K562 treated with DMSO at 1 percent for 48 hours (cell line): ENCODE data around the gene HNRNPCL4. TPM values are rescaled to one million over a fixed set of nuclear protein-coding genes. Genes with fewer than 3 reads are reported as not detected.

Experiments
- total RNA-seq: library from RNA; unstranded; fragments of 300-600 nt; gene quantifications from 2 replicates; pipeline ENCODE4 v1.2.3, GENCODE V29; 2022; ENCODE audit warnings: low replicate concordance; ENCODE audit errors: extremely low read depth

Gene HNRNPCL4
- not detected in 2 replicates for total RNA-seq

DNA sequence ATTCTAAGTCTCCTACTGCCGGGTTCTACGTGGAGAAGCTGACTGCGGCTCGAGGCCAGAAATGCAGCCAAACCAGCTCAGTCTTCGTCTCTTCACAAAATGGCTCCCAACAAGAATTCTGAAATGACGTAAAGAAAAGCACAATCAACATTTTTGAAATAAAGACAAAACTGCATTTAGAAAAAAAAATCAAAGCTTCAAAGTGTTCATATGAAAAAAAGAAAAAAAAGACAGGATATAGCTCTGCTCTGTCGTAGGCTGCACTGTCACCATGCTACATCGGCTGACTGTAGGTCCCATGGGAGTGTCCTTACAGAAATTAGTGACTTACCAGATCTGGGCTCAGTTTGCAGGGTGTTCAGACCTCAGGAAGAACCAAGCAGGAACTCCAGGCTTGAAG is at the start of gene HNRNPCL4:
TSS of gene HNRNPCL4 (minus strand) at position 101 of the 400 bp plus-strand sequence. CDS start 164 bp downstream, outside the sequence.

GRCh38 chr1:13201309-13201708 is 35.9 kb upstream of the HNRNPCL4 start, which contains the start of gene PRAMEF13:
Gene PRAMEF13, minus strand, starts transcription at chr1:13201409. Its CDS starts 1,820 bp downstream, at chr1:13199589.

DNA sequence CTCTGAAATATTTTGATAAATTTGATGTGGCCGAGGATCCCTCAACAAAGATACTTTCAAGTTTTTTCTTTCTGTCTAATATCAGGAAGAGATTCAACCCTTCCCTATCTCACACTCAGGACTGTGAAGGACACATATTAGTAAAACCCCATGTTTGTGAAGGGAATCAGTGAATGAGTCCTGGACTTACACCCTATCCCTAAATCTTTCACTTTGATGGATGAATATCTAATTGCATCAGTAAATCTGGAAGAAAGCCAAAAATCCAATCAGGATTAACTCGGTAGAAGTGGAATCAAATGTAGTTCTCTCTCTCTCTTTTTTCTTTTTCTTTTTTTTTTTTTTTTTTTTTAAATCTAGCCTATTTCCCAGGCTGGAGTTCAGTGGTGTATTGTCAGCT is 6.1 kb upstream of the HNRNPCL4 start, which contains the start of gene PRAMEF9:
TSS of gene PRAMEF9 (plus strand) at position 301 of the 400 bp plus-strand sequence. CDS start 3,433 bp downstream, outside the sequence.

GRCh38 chr1:13155909-13156308 is 9.5 kb downstream of the HNRNPCL4 start, which contains the start of gene PRAMEF26:
Gene PRAMEF26, minus strand, starts transcription at chr1:13156009. Its CDS starts 2,914 bp downstream, at chr1:13153095.

GRCh38 chr1:13116754-13117153 is 48.7 kb downstream of the HNRNPCL4 start, which contains the start of gene HNRNPCL2:
Gene HNRNPCL2, minus strand, starts transcription at chr1:13116854. Its CDS starts 454 bp downstream, at chr1:13116400.

Other genes with a start within 250 kb of the HNRNPCL4 start
- not detected in 2 replicates for gene PRAMEF7, start 249.0 kb downstream of the HNRNPCL4 start, total RNA-seq
- gene PRAMEF6, start 218.1 kb downstream of the HNRNPCL4 start, total RNA-seq = not detected in 2 replicates
- not detected in 2 replicates for gene PRAMEF27, start 109.1 kb downstream of the HNRNPCL4 start, total RNA-seq
- gene HNRNPCL3, start 104.9 kb downstream of the HNRNPCL4 start, total RNA-seq = not detected in 2 replicates
- gene PRAMEF25, start 94.9 kb downstream of the HNRNPCL4 start, total RNA-seq = not detected in 2 replicates
- gene HNRNPCL2, start 48.8 kb downstream of the HNRNPCL4 start, total RNA-seq = not detected in 2 replicates
- not detected in 2 replicates for gene PRAMEF26, start 9.6 kb downstream of the HNRNPCL4 start, total RNA-seq
- gene PRAMEF9, start 6.2 kb upstream of the HNRNPCL4 start, total RNA-seq = not detected in 2 replicates
- gene PRAMEF13, start 35.8 kb upstream of the HNRNPCL4 start, total RNA-seq = not detected in 2 replicates
- gene PRAMEF18, start 60.5 kb upstream of the HNRNPCL4 start, total RNA-seq = not detected in 2 replicates
- gene PRAMEF5, start 88.6 kb upstream of the HNRNPCL4 start, total RNA-seq = not detected in 2 replicates
- gene PRAMEF8, start 119.5 kb upstream of the HNRNPCL4 start, total RNA-seq = not detected in 2 replicates
- not detected in 2 replicates for gene PRAMEF33, start 137.9 kb upstream of the HNRNPCL4 start, total RNA-seq
- not detected in 2 replicates for gene PRAMEF15, start 149.9 kb upstream of the HNRNPCL4 start, total RNA-seq
- not detected in 2 replicates for gene PRAMEF14, start 181.5 kb upstream of the HNRNPCL4 start, total RNA-seq
- gene PRAMEF19, start 206.3 kb upstream of the HNRNPCL4 start, total RNA-seq = not detected in 2 replicates
- not detected in 2 replicates for gene PRAMEF17, start 224.0 kb upstream of the HNRNPCL4 start, total RNA-seq
- not detected in 2 replicates for gene PRAMEF20, start 244.8 kb upstream of the HNRNPCL4 start, total RNA-seq